ENCODE results near the gene CYP3A5. TPM values are rescaled to one million over a fixed set of nuclear protein-coding genes. Genes with fewer than 3 reads are reported as not detected.

The CYP3A5 gene
- total RNA-seq, 1 donor from 2014 or later, result 3.7 TPM

DNA sequence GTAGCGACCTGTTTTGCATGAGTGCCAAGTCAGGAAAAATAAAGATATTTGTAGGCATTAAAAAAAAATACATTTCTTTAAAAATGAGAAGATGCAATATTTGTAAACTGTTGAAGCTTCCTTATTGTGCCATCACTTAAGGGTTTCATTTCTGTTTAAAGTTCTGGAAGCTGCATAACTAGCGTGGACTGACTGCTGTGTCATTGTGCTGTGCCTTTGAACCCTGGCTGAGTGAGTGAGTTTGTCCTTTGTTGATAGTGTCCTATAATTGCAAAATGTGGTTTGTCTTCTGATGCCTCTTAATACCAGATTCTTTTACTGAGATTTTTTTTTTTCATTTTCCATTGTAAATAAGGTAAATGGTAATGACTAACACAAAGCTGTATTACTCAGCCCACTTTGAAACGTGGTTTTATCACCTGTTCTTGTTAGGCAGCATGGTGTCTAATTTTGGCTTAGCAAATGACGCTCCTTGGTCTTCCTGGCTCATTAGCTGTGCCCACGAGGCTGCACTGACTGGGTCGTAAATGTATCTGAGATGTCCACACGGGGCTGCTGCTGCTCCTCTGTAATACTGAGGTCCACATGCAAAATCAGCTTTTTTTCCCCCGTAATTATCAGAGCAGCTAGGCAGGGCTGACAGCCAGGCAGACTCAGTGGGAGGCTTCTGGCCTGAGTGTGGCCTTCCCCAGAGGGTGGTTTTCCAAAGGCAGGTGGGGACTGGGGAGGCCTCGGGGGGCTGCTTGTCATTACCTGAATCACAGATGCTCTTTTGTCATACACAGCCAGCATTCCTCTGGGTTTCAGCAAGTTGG lies 48.3 kb downstream of the CYP3A5 start:
- Histone ChIP-seq H3K36me3 (ENCODE audit: control insufficient read depth, insufficient read depth, low read length) (peaks cover 17% of the 10 kb centered on the region), H3K4me3 (ENCODE audit: low read depth, low read length) (no peak overlapping the region), H3K27me3 (ENCODE audit: control insufficient read depth, insufficient read depth, low read length) (no peaks in the 10 kb centered on the region)
- peak; percentile 92 for FAIRE-seq
- peak; percentile 67 for TF ChIP-seq CTCF (IDR thresholded peaks at IDR 0.05; ENCODE audit: insufficient read depth, low read length, severe bottlenecking)
- peak; percentile 89 for DNase-seq (ENCODE audit: low read depth)

- Histone ChIP-seq H3K36me3 (ENCODE audit: control insufficient read depth, insufficient read depth, low read length) (peaks cover 26% of the 10 kb centered on the region), H3K27me3 (ENCODE audit: control insufficient read depth, insufficient read depth, low read length) (no peaks in the 10 kb centered on the region), H3K4me3 (ENCODE audit: low read depth, low read length) (no peak overlapping the region)
- peak; percentile 18 for FAIRE-seq
- no peak for TF ChIP-seq CTCF (IDR thresholded peaks at IDR 0.05; ENCODE audit: insufficient read depth, low read length, severe bottlenecking)
- no peak for DNase-seq (ENCODE audit: low read depth)
Observed at GRCh38 chr7:99629643-99630042, 50.2 kb downstream of the CYP3A5 start.

DNA sequence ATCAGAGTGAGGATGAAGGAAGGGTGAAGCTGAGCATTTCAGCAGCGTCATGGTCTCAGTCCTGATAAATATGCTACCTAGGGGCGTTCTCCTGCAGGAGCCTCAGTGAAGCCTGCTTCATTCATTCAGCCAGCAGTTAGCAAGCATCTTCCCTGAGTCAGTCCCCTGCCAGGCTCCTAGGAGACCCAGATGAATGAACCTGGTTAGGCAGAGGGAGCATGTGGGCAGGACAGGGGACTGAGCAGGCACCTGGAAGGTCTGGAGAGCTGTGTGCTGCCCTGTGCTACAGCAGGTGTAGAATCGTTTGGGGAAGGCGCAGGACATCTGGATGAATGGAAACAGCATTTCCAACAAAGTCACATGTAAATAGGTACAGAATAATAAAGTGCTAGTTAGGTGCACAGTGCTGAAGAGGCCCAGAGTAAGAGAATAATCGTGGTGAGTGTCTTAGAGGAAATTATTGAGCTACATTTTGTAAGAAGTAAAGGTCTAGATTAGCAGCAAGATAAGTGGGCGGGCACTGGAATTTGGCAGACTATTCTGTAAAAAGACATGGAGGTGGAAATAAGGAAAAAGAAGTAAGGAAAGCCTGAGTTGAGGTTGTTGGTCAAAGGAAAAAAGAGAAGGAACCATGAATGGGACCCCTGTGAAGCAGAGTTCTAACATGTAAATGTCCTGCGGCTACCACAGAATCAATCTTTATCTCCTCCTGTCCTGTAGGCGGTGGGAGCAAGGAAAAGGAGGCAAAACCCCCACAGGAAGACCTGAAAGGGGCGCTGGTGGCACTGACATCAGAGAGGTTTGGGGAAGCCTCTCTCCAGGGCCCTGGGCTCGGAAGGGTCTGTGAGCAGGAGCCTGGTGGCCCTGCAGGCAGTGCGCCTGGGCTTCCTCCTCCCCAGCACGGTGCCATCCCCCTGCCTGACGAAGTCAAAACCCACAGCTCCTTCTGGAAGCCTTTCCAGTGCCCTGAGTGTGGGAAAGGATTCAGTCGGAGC lies 51.0 kb downstream of the CYP3A5 start:
- DNase-seq (ENCODE audit: low read depth) (no peak), FAIRE-seq (no peak)
- H3K4me3 ChIP-seq (ENCODE audit: low read depth, low read length), result no peak overlapping the region
- H3K36me3 ChIP-seq (ENCODE audit: control insufficient read depth, insufficient read depth, low read length), result peaks cover 32% of the 10 kb centered on the region
- no peak for TF ChIP-seq CTCF (IDR thresholded peaks at IDR 0.05; ENCODE audit: insufficient read depth, low read length, severe bottlenecking)
- no peaks in the 10 kb centered on the region for H3K27me3 ChIP-seq (ENCODE audit: control insufficient read depth, insufficient read depth, low read length)

- FAIRE-seq, result no peak
- TF ChIP-seq CTCF (IDR thresholded peaks at IDR 0.05; ENCODE audit: insufficient read depth, low read length, severe bottlenecking), result no peak
- Histone ChIP-seq H3K4me3 (ENCODE audit: low read depth, low read length) (no peak overlapping the region), H3K27me3 (ENCODE audit: control insufficient read depth, insufficient read depth, low read length) (no peaks in the 10 kb centered on the region), H3K36me3 (ENCODE audit: control insufficient read depth, insufficient read depth, low read length) (peaks cover 32% of the 10 kb centered on the region)
- DNase-seq (ENCODE audit: low read depth), result no peak
Observed at GRCh38 chr7:99627513-99627912, 52.3 kb downstream of the CYP3A5 start.

- peaks cover 37% of the 10 kb centered on the region for H3K36me3 ChIP-seq (ENCODE audit: control insufficient read depth, insufficient read depth, low read length)
- FAIRE-seq, result no peak
- no peaks in the 10 kb centered on the region for H3K27me3 ChIP-seq (ENCODE audit: control insufficient read depth, insufficient read depth, low read length)
- no peak for TF ChIP-seq CTCF (IDR thresholded peaks at IDR 0.05; ENCODE audit: insufficient read depth, low read length, severe bottlenecking)
- DNase-seq (ENCODE audit: low read depth), result no peak
- H3K4me3 ChIP-seq (ENCODE audit: low read depth, low read length), result no peak overlapping the region
Observed at GRCh38 chr7:99626661-99627060, 53.1 kb downstream of the CYP3A5 start.
